HG02943 (cell line): ENCODE data around the gene PI4KA.

Source experiments
- ATAC-seq: cut with Tn5 transposase; IDR thresholded peaks from one replicate; pipeline ENCODE4 v1.9.1; 2021; ENCODE audit warnings: mild to moderate bottlenecking, low read depth, moderate library complexity; ENCODE audit not compliant: unreplicated experiment

Gene PI4KA

GRCh38 chr22:20796731-20797130 lies 61.9 kb downstream of the PI4KA start:
- no peak for ATAC-seq

- no peak for ATAC-seq
Observed at GRCh38 chr22:20794650-20795413, 63.8 kb downstream of the PI4KA start.

GRCh38 chr22:20793748-20794649 lies 64.6 kb downstream of the PI4KA start:
- ATAC-seq = no peak

- no peak for ATAC-seq
Observed at GRCh38 chr22:20792966-20793728, 65.5 kb downstream of the PI4KA start.

GRCh38 chr22:20792221-20792965 lies 66.2 kb downstream of the PI4KA start:
- no peak for ATAC-seq

GRCh38 chr22:20788627-20789344 lies 69.8 kb downstream of the PI4KA start:
- no peak for ATAC-seq

- ATAC-seq = no peak
Observed at GRCh38 chr22:20787746-20788626, 70.6 kb downstream of the PI4KA start.

- ATAC-seq = no peak
Observed at GRCh38 chr22:20787223-20787622, 71.4 kb downstream of the PI4KA start.

GRCh38 chr22:20786536-20786979 lies 72.1 kb downstream of the PI4KA start:
- no peak for ATAC-seq

GRCh38 chr22:20786048-20786447 lies 72.6 kb downstream of the PI4KA start:
- ATAC-seq = no peak

GRCh38 chr22:20785415-20785814 lies 73.2 kb downstream of the PI4KA start:
- no peak for ATAC-seq

GRCh38 chr22:20783844-20784723 lies 74.5 kb downstream of the PI4KA start:
- no peak for ATAC-seq

GRCh38 chr22:20783300-20783673 lies 75.3 kb downstream of the PI4KA start:
- no peak for ATAC-seq

- no peak for ATAC-seq
Observed at GRCh38 chr22:20782596-20783299, 75.9 kb downstream of the PI4KA start.

- ATAC-seq = no peak
Observed at GRCh38 chr22:20782083-20782482, 76.5 kb downstream of the PI4KA start.

- no peak for ATAC-seq
Observed at GRCh38 chr22:20781272-20781990, 77.2 kb downstream of the PI4KA start.
